ENCODE data around the gene RPH3AL. TPM values are rescaled to one million over a fixed set of nuclear protein-coding genes. Genes with fewer than 3 reads are reported as not detected.

Gene RPH3AL
- total RNA-seq, 120 experiments from 2014 or later = 4.2 to 18.6 (median 9.3) TPM

Other genes with a start within 250 kb of the RPH3AL start
- gene SCGB1C2, start 215.2 kb downstream of the RPH3AL start, total RNA-seq = not detected
- 10 to 100 TPM in 119 of 120 experiments, 1 to 10 TPM in 1; 5.6 to 56.3 (median 27.1) TPM for gene DOC2B, start 171.2 kb downstream of the RPH3AL start, total RNA-seq
- gene RFLNB, start 93.1 kb upstream of the RPH3AL start, total RNA-seq = 10 to 100 TPM in 19 of 120 experiments, 1 to 10 TPM in 101; 2.4 to 18.7 (median 7.0) TPM

Measured in dorsolateral prefrontal cortex (tissue), 118 donors.